ENCODE measurements around the gene BCAS4. TPM values are rescaled to one million over a fixed set of nuclear protein-coding genes. Genes with fewer than 3 reads are reported as not detected.

Gene BCAS4
- total RNA-seq, 1 donor from 2014 or later, result 16.7 TPM

DNA sequence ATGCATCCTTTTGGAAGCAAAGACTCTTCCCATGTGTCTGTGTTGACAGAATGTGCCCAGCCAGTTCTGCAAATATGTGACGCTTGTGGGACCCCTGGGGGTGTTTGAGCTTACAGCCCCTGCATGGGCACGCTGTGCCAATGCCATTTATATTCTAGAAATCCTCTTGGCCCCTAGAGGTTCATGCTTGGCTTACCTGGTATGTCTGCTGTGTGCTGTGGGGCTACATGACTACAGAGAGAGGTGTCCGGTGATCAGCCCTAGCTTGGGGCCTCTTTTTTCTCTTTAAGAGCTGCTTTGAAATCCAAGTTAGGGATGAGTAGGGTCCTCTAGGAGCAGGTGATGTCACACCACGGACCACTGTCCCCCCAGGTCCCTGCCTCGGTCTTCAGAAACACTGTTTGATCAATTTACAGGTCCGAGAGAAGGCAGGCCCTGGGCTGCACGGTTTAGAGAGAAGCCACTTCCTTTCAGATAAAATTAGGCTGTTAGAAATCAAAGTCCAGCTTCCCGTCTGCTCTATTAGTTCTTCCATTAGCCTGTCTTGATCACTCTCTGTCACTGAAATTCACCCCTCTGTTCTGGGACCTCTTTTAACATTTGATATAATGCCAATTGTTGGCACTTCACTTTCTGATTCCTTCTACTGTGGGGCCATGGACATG, 26.5 kb downstream of the BCAS4 start:
- no peak overlapping the region for H2AFZ ChIP-seq (ENCODE audit: low read depth, low read length)
- FAIRE-seq (no peak), DNase-seq (ENCODE audit: low read depth) (no peak)
- H3K36me3 ChIP-seq (ENCODE audit: insufficient read depth, low read length), result no peaks in the 10 kb centered on the region
- H3K4me3 Mint-ChIP-seq (ENCODE audit: unreplicated experiment), result no peak overlapping the region
- no peaks in the 10 kb centered on the region for H4K20me1 ChIP-seq (ENCODE audit: insufficient read depth, low read length)
- no peak overlapping the region for H3K4me2 ChIP-seq (ENCODE audit: low read length)
- TF ChIP-seq EZH2 (IDR thresholded peaks at IDR 0.05; ENCODE audit: insufficient read depth, low read length), result no peak
- TF ChIP-seq, protein P1, sequence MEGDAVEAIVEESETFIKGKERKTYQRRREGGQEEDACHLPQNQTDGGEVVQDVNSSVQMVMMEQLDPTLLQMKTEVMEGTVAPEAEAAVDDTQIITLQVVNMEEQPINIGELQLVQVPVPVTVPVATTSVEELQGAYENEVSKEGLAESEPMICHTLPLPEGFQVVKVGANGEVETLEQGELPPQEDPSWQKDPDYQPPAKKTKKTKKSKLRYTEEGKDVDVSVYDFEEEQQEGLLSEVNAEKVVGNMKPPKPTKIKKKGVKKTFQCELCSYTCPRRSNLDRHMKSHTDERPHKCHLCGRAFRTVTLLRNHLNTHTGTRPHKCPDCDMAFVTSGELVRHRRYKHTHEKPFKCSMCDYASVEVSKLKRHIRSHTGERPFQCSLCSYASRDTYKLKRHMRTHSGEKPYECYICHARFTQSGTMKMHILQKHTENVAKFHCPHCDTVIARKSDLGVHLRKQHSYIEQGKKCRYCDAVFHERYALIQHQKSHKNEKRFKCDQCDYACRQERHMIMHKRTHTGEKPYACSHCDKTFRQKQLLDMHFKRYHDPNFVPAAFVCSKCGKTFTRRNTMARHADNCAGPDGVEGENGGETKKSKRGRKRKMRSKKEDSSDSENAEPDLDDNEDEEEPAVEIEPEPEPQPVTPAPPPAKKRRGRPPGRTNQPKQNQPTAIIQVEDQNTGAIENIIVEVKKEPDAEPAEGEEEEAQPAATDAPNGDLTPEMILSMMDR (IDR thresholded peaks at IDR 0.05; ENCODE audit: insufficient read depth, low read depth, low read length), result no peak
- H3K27me3 Mint-ChIP-seq (ENCODE audit: low read depth, unreplicated experiment), result no peaks in the 10 kb centered on the region
- no peak overlapping the region for H3K27ac ChIP-seq (ENCODE audit: low read depth, low read length)
- H3K4me1 ChIP-seq (ENCODE audit: insufficient read depth, low read length), result peaks cover 14% of the 10 kb centered on the region
- H3K4me1 Mint-ChIP-seq (ENCODE audit: low read depth, unreplicated experiment), result peaks cover 11% of the 10 kb centered on the region
- H3K36me3 Mint-ChIP-seq (ENCODE audit: low read depth, unreplicated experiment), result peaks cover 16% of the 10 kb centered on the region
- H3K9me3 Mint-ChIP-seq (ENCODE audit: unreplicated experiment), result peaks cover 2% of the 10 kb centered on the region
- no peak overlapping the region for H3K4me3 ChIP-seq (ENCODE audit: insufficient read depth, low read depth, low read length)
- H3K9me3 ChIP-seq (ENCODE audit: insufficient read depth, low read depth, low read length), result no peaks in the 10 kb centered on the region
- no peaks in the 10 kb centered on the region for H3K79me2 ChIP-seq (ENCODE audit: insufficient read depth, low read length)
- no peaks in the 10 kb centered on the region for H3K27me3 ChIP-seq (ENCODE audit: insufficient read depth, low read length)
- H3K9ac ChIP-seq (ENCODE audit: low read length), result no peak overlapping the region
- H3K27ac Mint-ChIP-seq (ENCODE audit: unreplicated experiment), result no peak overlapping the region

DNA sequence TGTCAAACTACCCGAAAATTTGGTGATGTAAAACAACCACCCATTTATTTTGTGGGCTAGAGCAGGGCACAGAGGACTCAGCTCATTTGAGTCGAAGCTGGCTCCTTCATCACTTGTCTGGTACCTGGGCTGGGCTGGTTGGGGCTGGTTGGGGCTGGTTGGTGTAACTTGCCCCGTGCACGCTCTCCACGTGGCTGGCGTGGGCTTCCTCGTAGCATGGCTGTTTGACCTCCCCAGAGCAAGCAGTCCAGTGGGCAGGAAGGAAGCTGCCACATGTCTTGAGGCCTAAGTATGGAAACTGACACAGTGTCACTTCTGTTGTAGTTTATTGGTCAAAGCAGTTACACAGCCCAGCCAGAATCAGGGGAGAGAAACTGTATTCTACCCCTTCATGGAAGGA, 27.1 kb downstream of the BCAS4 start:
- DNase-seq (ENCODE audit: low read depth) (no peak), FAIRE-seq (no peak)
- TF ChIP-seq EZH2 (IDR thresholded peaks at IDR 0.05; ENCODE audit: insufficient read depth, low read length), result no peak
- TF ChIP-seq, protein P1 (IDR thresholded peaks at IDR 0.05; ENCODE audit: insufficient read depth, low read depth, low read length), result no peak
- Histone ChIP-seq H3K79me2 (ENCODE audit: insufficient read depth, low read length) (no peaks in the 10 kb centered on the region), H2AFZ (ENCODE audit: low read depth, low read length) (no peak overlapping the region), H3K9me3 (ENCODE audit: insufficient read depth, low read depth, low read length) (no peaks in the 10 kb centered on the region), H3K4me1 (ENCODE audit: insufficient read depth, low read length) (peaks cover 14% of the 10 kb centered on the region), H3K27ac (ENCODE audit: low read depth, low read length) (no peak overlapping the region), H3K4me2 (ENCODE audit: low read length) (no peak overlapping the region), H3K9ac (ENCODE audit: low read length) (no peak overlapping the region), H3K27me3 (ENCODE audit: insufficient read depth, low read length) (no peaks in the 10 kb centered on the region), H3K4me3 (ENCODE audit: insufficient read depth, low read depth, low read length) (no peak overlapping the region), H3K36me3 (ENCODE audit: insufficient read depth, low read length) (no peaks in the 10 kb centered on the region), H4K20me1 (ENCODE audit: insufficient read depth, low read length) (no peaks in the 10 kb centered on the region)
- no peaks in the 10 kb centered on the region for H3K27me3 Mint-ChIP-seq (ENCODE audit: low read depth, unreplicated experiment)
- H3K4me1 Mint-ChIP-seq (ENCODE audit: low read depth, unreplicated experiment), result peaks cover 11% of the 10 kb centered on the region
- peaks cover 18% of the 10 kb centered on the region for H3K36me3 Mint-ChIP-seq (ENCODE audit: low read depth, unreplicated experiment)
- no peak overlapping the region for H3K27ac Mint-ChIP-seq (ENCODE audit: unreplicated experiment)
- H3K9me3 Mint-ChIP-seq (ENCODE audit: unreplicated experiment), result peaks cover 2% of the 10 kb centered on the region
- no peak overlapping the region for H3K4me3 Mint-ChIP-seq (ENCODE audit: unreplicated experiment)

DNA sequence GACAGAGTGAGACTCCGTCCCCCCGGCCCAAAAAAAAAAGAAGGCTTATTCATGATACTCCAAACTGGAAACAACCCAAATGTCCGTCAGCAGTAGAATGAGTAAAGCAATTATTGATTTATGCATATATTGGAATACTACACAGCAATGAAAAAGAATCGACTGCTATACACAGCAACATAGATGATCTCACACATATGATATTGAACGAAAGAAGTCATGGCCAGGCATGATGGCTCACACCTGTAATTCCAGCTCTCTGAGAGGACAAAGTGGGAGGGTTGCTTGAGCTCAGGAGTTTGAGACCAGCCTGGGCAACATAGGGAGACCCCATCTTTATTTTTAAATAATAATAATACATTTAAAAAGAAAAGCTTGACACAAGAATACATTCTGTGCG, 28.5 kb downstream of the BCAS4 start:
- Mint-ChIP-seq H3K27me3 (ENCODE audit: low read depth, unreplicated experiment) (no peaks in the 10 kb centered on the region), H3K27ac (ENCODE audit: unreplicated experiment) (no peak overlapping the region), H3K4me3 (ENCODE audit: unreplicated experiment) (peak overlapping the region; percentile 27), H3K36me3 (ENCODE audit: low read depth, unreplicated experiment) (peaks cover 20% of the 10 kb centered on the region), H3K4me1 (ENCODE audit: low read depth, unreplicated experiment) (peaks cover 7% of the 10 kb centered on the region), H3K9me3 (ENCODE audit: unreplicated experiment) (peaks cover 2% of the 10 kb centered on the region)
- Histone ChIP-seq H2AFZ (ENCODE audit: low read depth, low read length) (no peak overlapping the region), H3K4me3 (ENCODE audit: insufficient read depth, low read depth, low read length) (no peak overlapping the region), H3K27ac (ENCODE audit: low read depth, low read length) (no peak overlapping the region), H3K36me3 (ENCODE audit: insufficient read depth, low read length) (no peaks in the 10 kb centered on the region), H3K27me3 (ENCODE audit: insufficient read depth, low read length) (no peaks in the 10 kb centered on the region), H4K20me1 (ENCODE audit: insufficient read depth, low read length) (no peaks in the 10 kb centered on the region), H3K4me1 (ENCODE audit: insufficient read depth, low read length) (peaks cover 11% of the 10 kb centered on the region), H3K9ac (ENCODE audit: low read length) (no peak overlapping the region), H3K9me3 (ENCODE audit: insufficient read depth, low read depth, low read length) (no peaks in the 10 kb centered on the region), H3K4me2 (ENCODE audit: low read length) (no peak overlapping the region), H3K79me2 (ENCODE audit: insufficient read depth, low read length) (no peaks in the 10 kb centered on the region)
- no peak for FAIRE-seq
- TF ChIP-seq EZH2 (IDR thresholded peaks at IDR 0.05; ENCODE audit: insufficient read depth, low read length), result no peak
- TF ChIP-seq, protein P1 (IDR thresholded peaks at IDR 0.05; ENCODE audit: insufficient read depth, low read depth, low read length), result no peak
- no peak for DNase-seq (ENCODE audit: low read depth)
